GM12878 (cell line): ENCODE measurements around the gene IL23R. TPM values are rescaled to one million over a fixed set of nuclear protein-coding genes. Genes with fewer than 3 reads are reported as not detected.

ENCODE experiments used
- BCL11A ChIP-seq: IDR thresholded peaks from 2 replicates; pipeline ENCODE4 v1.6.1; 2011; ENCODE audit warnings: low read depth, low read length
- CEBPB ChIP-seq, 2 experiments: fragments of 150-350 bp in 1 of 2; IDR thresholded peaks; 2 replicates each; pipeline ENCODE4 v1.6.1; 2012 to 2014; ENCODE audit warnings: low read depth in 2 of 2, low read length in 2 of 2, borderline replicate concordance in 1 of 2, inconsistent platforms in 1 of 2
- CHD2 ChIP-seq: IDR thresholded peaks from 2 replicates; pipeline ENCODE4 v1.6.1; 2011; ENCODE audit warnings: low read depth, low read length, improper control_type of control experiment, borderline replicate concordance
- EED ChIP-seq: sonication (generic); IDR thresholded peaks from 2 replicates; pipeline ENCODE4 v1.6.1; 2016; ENCODE audit warnings: antibody characterized with exemption, low read depth
- ESRRA ChIP-seq: IDR thresholded peaks from 2 replicates; pipeline ENCODE4 v1.6.1; 2012; ENCODE audit warnings: mild to moderate bottlenecking, low read length, improper control_type of control experiment
- FOS ChIP-seq: IDR thresholded peaks from 3 replicates; pipeline ENCODE4 v1.6.1; 2011; ENCODE audit warnings: borderline replicate concordance; ENCODE audit not compliant: insufficient read length; ENCODE audit errors: extremely low read depth
- MXI1 ChIP-seq: fragments of 150-350 bp; IDR thresholded peaks from 2 replicates; pipeline ENCODE4 v1.6.1; 2011; ENCODE audit warnings: low read depth, mild to moderate bottlenecking, inconsistent platforms, low read length, improper control_type of control experiment
- MYB ChIP-seq: fragments of 150-350 bp; IDR thresholded peaks from 2 replicates; pipeline ENCODE4 v1.6.1; 2014; ENCODE audit warnings: mild to moderate bottlenecking, low read depth, low read length, borderline replicate concordance
- PML ChIP-seq: IDR thresholded peaks from 2 replicates; pipeline ENCODE4 v1.6.1; 2012; ENCODE audit warnings: low read length, inconsistent platforms
- POLR2AphosphoS5 ChIP-seq: IDR thresholded peaks from 2 replicates; pipeline ENCODE4 v1.6.1; 2011; ENCODE audit warnings: mild to moderate bottlenecking, low read length, inconsistent platforms
- RELA ChIP-seq: fragments of 450-650 bp; IDR thresholded peaks from 2 replicates; pipeline ENCODE4 v1.8.0; 2014; ENCODE audit warnings: borderline replicate concordance; ENCODE audit not compliant: partially characterized antibody
- SMARCA5 ChIP-seq: fragments of 450-650 bp; IDR thresholded peaks from 2 replicates; pipeline ENCODE4 v1.6.1; 2017; ENCODE audit warnings: mild to moderate bottlenecking
- SP1 ChIP-seq: IDR thresholded peaks from one replicate; pipeline ENCODE4 v1.6.1; 2011; ENCODE audit warnings: low read depth, low read length
- SREBF2 ChIP-seq: IDR thresholded peaks from 2 replicates; pipeline ENCODE4 v1.6.1; 2012; ENCODE audit warnings: mild to moderate bottlenecking, low read length
- TAF1 ChIP-seq: IDR thresholded peaks from 2 replicates; pipeline ENCODE4 v1.6.1; 2011; ENCODE audit warnings: mild to moderate bottlenecking, low read depth, low read length, borderline replicate concordance
- polyA plus RNA-seq, 11 experiments: library from polyadenylated mRNA; depleted of rRNA in 4 of 11; unstranded in 6 of 11; stranded (reverse) in 5 of 11; fragments of >200 nt; fragmentation: Nextera tagmentation in 4 of 11; fragmentation: Illumina TruSeq in 1 of 11; extraction: Ambion mirVana in 4 of 11; extraction: Trizol in 1 of 11; gene quantifications; 1 replicate in 1 of 11; 2 replicates in 10 of 11; pipeline versions ENCODE4 v1.2.1 to v1.2.3, GENCODE V29; 2011 to 2016; ENCODE audit warnings: inconsistent platforms in 2 of 11, missing spikeins in 2 of 11, low read depth in 1 of 11
- total RNA-seq, 4 experiments: library from RNA; depleted of rRNA in 3 of 4; stranded (reverse); fragments of >200 nt in 3 of 4; fragmentation: Illumina TruSeq in 1 of 4; extraction: Trizol in 1 of 4; gene quantifications; 2 replicates each; pipeline versions ENCODE4 v1.2.1 to v1.2.3, GENCODE V29; 2013 to 2021
- TF ChIP-seq, protein P1 (sequence below): fragments of 450-650 bp; IDR thresholded peaks from 2 replicates; pipeline ENCODE4 v1.6.1; 2016; ENCODE audit warnings: mild to moderate bottlenecking
- TF ChIP-seq, protein P2 (sequence below): IDR thresholded peaks from 2 replicates; pipeline ENCODE4 v1.6.1; 2012; ENCODE audit warnings: low read depth, low read length, improper control_type of control experiment
- TF ChIP-seq, protein P3 (sequence below): IDR thresholded peaks from 2 replicates; pipeline ENCODE4 v1.6.1; 2011; ENCODE audit warnings: mild to moderate bottlenecking, low read depth, low read length, moderate library complexity; ENCODE audit not compliant: insufficient replicate concordance
- TF ChIP-seq, protein P4 (sequence below): fragments of 450-650 bp; conservative IDR thresholded peaks from 2 replicates; pipeline ENCODE4 v1.6.1; 2017; ENCODE audit warnings: mild to moderate bottlenecking, moderate library complexity
- TF ChIP-seq, protein P5 (sequence below): IDR thresholded peaks from 2 replicates; pipeline ENCODE4 v1.6.1; 2012; ENCODE audit warnings: low read length, inconsistent platforms

Gene IL23R
- total and polyA plus RNA-seq, 10 of the 15 experiments (the other 5 are each of a cell fraction or from before 2014, with no cell fraction given): 0.16 to 6.4 (median 0.59) TPM

DNA sequence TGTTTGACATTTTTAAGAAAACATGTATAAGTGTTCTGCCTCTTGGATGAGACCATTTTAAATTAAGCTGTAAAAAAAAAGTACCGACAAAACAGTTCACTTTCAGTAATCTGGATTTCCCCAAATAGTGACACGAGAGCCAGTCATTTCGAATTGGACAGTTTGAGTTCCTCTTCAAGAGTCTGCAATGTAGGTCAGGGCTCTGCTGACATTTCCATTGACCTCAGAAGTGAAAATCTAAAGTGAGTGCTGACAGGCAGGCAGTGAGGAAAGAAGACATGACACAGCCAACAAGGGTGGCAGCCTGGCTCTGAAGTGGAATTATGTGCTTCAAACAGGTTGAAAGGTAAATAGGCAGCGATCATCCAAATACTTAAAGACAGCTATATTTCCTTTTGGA lies at the start of gene IL23R (continued):
- no peak for TF ChIP-seq ESRRA
- TF ChIP-seq EED: peak; percentile 64
- TF ChIP-seq MXI1: 0 out of 2 replicates have a peak, but pooled peaks have one; percentile 49
- TF ChIP-seq, protein P1, sequence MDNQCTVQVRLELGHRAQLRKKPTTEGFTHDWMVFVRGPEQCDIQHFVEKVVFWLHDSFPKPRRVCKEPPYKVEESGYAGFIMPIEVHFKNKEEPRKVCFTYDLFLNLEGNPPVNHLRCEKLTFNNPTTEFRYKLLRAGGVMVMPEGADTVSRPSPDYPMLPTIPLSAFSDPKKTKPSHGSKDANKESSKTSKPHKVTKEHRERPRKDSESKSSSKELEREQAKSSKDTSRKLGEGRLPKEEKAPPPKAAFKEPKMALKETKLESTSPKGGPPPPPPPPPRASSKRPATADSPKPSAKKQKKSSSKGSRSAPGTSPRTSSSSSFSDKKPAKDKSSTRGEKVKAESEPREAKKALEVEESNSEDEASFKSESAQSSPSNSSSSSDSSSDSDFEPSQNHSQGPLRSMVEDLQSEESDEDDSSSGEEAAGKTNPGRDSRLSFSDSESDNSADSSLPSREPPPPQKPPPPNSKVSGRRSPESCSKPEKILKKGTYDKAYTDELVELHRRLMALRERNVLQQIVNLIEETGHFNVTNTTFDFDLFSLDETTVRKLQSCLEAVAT: peak; percentile 72
- TF ChIP-seq, protein P2, sequence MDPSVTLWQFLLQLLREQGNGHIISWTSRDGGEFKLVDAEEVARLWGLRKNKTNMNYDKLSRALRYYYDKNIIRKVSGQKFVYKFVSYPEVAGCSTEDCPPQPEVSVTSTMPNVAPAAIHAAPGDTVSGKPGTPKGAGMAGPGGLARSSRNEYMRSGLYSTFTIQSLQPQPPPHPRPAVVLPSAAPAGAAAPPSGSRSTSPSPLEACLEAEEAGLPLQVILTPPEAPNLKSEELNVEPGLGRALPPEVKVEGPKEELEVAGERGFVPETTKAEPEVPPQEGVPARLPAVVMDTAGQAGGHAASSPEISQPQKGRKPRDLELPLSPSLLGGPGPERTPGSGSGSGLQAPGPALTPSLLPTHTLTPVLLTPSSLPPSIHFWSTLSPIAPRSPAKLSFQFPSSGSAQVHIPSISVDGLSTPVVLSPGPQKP: no peak
- 0 out of 4 replicates have a peak, but pooled peaks of 1 of the 2 experiments have one; percentile 31 for TF ChIP-seq CEBPB (IDR thresholded peaks at IDR 0.05; ENCODE audit: borderline replicate concordance in 1 of 2, low read depth in 2 of 2, low read length in 2 of 2)
- TF ChIP-seq POLR2AphosphoS5: peak; percentile 58; the same call in 1 of the 2 replicates
- TF ChIP-seq SMARCA5: 0 out of 2 replicates have a peak, but pooled peaks have one; percentile 62
- TF ChIP-seq RELA: no peak
- peak; percentile 84; the same call in 1 of the 2 replicates for TF ChIP-seq BCL11A
- TF ChIP-seq, protein P3, sequence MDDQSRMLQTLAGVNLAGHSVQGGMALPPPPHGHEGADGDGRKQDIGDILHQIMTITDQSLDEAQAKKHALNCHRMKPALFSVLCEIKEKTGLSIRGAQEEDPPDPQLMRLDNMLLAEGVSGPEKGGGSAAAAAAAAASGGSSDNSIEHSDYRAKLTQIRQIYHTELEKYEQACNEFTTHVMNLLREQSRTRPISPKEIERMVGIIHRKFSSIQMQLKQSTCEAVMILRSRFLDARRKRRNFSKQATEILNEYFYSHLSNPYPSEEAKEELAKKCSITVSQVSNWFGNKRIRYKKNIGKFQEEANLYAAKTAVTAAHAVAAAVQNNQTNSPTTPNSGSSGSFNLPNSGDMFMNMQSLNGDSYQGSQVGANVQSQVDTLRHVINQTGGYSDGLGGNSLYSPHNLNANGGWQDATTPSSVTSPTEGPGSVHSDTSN: peak; percentile 70
- 0 out of 2 replicates have a peak, but pooled peaks have one; percentile 55 for TF ChIP-seq TAF1
- TF ChIP-seq, protein P4, sequence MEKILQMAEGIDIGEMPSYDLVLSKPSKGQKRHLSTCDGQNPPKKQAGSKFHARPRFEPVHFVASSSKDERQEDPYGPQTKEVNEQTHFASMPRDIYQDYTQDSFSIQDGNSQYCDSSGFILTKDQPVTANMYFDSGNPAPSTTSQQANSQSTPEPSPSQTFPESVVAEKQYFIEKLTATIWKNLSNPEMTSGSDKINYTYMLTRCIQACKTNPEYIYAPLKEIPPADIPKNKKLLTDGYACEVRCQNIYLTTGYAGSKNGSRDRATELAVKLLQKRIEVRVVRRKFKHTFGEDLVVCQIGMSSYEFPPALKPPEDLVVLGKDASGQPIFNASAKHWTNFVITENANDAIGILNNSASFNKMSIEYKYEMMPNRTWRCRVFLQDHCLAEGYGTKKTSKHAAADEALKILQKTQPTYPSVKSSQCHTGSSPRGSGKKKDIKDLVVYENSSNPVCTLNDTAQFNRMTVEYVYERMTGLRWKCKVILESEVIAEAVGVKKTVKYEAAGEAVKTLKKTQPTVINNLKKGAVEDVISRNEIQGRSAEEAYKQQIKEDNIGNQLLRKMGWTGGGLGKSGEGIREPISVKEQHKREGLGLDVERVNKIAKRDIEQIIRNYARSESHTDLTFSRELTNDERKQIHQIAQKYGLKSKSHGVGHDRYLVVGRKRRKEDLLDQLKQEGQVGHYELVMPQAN: 0 out of 2 replicates have a peak, but pooled peaks have one; percentile 49
- TF ChIP-seq CHD2: peak; percentile 60; the same call in 1 of the 2 replicates
- no peak for TF ChIP-seq PML
- 0 out of 2 replicates have a peak, but pooled peaks have one; percentile 23 for TF ChIP-seq MYB
- no peak for TF ChIP-seq FOS
- no peak for TF ChIP-seq SREBF2
- TF ChIP-seq, protein P5, sequence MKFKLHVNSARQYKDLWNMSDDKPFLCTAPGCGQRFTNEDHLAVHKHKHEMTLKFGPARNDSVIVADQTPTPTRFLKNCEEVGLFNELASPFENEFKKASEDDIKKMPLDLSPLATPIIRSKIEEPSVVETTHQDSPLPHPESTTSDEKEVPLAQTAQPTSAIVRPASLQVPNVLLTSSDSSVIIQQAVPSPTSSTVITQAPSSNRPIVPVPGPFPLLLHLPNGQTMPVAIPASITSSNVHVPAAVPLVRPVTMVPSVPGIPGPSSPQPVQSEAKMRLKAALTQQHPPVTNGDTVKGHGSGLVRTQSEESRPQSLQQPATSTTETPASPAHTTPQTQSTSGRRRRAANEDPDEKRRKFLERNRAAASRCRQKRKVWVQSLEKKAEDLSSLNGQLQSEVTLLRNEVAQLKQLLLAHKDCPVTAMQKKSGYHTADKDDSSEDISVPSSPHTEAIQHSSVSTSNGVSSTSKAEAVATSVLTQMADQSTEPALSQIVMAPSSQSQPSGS: peak; percentile 77
- TF ChIP-seq SP1: peak; percentile 46
